ENCODE measurements around the gene TMF1.

DNA sequence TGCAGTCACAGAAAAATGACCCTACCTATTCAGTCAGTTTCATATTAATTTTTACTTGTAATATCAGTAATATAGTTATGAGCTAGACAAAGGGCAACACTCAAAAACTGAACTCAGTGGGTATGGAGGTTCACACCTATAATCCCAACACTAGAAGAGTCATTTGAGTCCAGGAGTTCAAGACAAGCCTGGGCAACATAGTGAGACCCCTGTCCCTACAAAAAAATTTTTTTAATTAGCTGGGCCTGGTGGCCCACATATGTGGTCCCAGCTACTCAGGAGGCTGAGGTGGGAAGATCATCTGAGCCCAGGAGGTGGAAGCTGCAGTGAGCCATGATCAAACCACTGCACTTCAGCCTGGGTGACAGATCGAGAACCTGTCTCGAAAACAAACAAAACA, 3.1 kb downstream of the TMF1 start:
- TF ChIP-seq, protein P1, sequence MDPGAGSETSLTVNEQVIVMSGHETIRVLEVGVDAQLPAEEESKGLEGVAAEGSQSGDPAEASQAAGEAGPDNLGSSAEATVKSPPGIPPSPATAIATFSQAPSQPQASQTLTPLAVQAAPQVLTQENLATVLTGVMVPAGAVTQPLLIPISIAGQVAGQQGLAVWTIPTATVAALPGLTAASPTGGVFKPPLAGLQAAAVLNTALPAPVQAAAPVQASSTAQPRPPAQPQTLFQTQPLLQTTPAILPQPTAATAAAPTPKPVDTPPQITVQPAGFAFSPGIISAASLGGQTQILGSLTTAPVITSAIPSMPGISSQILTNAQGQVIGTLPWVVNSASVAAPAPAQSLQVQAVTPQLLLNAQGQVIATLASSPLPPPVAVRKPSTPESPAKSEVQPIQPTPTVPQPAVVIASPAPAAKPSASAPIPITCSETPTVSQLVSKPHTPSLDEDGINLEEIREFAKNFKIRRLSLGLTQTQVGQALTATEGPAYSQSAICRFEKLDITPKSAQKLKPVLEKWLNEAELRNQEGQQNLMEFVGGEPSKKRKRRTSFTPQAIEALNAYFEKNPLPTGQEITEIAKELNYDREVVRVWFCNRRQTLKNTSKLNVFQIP (CRISPR knock-in tag; IDR thresholded peaks at IDR 0.05; ENCODE audit: borderline replicate concordance, low read depth): no peak
- TF ChIP-seq ZNF70 (CRISPR knock-in tag; IDR thresholded peaks at IDR 0.05) (no peak), ARNTL (CRISPR knock-in tag; IDR thresholded peaks at IDR 0.05; ENCODE audit: borderline replicate concordance, low read depth) (no peak), ESRRG (CRISPR knock-in tag; IDR thresholded peaks at IDR 0.05) (no peak), RARB (CRISPR knock-in tag; IDR thresholded peaks at IDR 0.05) (no peak), TOX (CRISPR knock-in tag; IDR thresholded peaks at IDR 0.05; ENCODE audit: borderline replicate concordance) (no peak), ZFP30 (CRISPR knock-in tag; IDR thresholded peaks at IDR 0.05) (no peak), SNAI2 (CRISPR knock-in tag; IDR thresholded peaks at IDR 0.05) (no peak), ISL1 (CRISPR knock-in tag; IDR thresholded peaks at IDR 0.05) (no peak), PPARA (CRISPR knock-in tag; IDR thresholded peaks at IDR 0.05; ENCODE audit: borderline replicate concordance) (no peak)
- TF ChIP-seq, protein P2, sequence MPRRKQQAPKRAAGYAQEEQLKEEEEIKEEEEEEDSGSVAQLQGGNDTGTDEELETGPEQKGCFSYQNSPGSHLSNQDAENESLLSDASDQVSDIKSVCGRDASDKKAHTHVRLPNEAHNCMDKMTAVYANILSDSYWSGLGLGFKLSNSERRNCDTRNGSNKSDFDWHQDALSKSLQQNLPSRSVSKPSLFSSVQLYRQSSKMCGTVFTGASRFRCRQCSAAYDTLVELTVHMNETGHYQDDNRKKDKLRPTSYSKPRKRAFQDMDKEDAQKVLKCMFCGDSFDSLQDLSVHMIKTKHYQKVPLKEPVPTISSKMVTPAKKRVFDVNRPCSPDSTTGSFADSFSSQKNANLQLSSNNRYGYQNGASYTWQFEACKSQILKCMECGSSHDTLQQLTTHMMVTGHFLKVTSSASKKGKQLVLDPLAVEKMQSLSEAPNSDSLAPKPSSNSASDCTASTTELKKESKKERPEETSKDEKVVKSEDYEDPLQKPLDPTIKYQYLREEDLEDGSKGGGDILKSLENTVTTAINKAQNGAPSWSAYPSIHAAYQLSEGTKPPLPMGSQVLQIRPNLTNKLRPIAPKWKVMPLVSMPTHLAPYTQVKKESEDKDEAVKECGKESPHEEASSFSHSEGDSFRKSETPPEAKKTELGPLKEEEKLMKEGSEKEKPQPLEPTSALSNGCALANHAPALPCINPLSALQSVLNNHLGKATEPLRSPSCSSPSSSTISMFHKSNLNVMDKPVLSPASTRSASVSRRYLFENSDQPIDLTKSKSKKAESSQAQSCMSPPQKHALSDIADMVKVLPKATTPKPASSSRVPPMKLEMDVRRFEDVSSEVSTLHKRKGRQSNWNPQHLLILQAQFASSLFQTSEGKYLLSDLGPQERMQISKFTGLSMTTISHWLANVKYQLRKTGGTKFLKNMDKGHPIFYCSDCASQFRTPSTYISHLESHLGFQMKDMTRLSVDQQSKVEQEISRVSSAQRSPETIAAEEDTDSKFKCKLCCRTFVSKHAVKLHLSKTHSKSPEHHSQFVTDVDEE (CRISPR knock-in tag; IDR thresholded peaks at IDR 0.05): no peak
- TF ChIP-seq, protein P3, sequence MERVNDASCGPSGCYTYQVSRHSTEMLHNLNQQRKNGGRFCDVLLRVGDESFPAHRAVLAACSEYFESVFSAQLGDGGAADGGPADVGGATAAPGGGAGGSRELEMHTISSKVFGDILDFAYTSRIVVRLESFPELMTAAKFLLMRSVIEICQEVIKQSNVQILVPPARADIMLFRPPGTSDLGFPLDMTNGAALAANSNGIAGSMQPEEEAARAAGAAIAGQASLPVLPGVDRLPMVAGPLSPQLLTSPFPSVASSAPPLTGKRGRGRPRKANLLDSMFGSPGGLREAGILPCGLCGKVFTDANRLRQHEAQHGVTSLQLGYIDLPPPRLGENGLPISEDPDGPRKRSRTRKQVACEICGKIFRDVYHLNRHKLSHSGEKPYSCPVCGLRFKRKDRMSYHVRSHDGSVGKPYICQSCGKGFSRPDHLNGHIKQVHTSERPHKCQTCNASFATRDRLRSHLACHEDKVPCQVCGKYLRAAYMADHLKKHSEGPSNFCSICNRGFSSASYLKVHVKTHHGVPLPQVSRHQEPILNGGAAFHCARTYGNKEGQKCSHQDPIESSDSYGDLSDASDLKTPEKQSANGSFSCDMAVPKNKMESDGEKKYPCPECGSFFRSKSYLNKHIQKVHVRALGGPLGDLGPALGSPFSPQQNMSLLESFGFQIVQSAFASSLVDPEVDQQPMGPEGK (CRISPR knock-in tag; IDR thresholded peaks at IDR 0.05; ENCODE audit: borderline replicate concordance): no peak
- TF ChIP-seq, protein P4, sequence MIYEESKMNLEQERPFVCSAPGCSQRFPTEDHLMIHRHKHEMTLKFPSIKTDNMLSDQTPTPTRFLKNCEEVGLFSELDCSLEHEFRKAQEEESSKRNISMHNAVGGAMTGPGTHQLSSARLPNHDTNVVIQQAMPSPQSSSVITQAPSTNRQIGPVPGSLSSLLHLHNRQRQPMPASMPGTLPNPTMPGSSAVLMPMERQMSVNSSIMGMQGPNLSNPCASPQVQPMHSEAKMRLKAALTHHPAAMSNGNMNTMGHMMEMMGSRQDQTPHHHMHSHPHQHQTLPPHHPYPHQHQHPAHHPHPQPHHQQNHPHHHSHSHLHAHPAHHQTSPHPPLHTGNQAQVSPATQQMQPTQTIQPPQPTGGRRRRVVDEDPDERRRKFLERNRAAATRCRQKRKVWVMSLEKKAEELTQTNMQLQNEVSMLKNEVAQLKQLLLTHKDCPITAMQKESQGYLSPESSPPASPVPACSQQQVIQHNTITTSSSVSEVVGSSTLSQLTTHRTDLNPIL (CRISPR knock-in tag; IDR thresholded peaks at IDR 0.05; ENCODE audit: low read depth): no peak
- TF ChIP-seq, protein P5, sequence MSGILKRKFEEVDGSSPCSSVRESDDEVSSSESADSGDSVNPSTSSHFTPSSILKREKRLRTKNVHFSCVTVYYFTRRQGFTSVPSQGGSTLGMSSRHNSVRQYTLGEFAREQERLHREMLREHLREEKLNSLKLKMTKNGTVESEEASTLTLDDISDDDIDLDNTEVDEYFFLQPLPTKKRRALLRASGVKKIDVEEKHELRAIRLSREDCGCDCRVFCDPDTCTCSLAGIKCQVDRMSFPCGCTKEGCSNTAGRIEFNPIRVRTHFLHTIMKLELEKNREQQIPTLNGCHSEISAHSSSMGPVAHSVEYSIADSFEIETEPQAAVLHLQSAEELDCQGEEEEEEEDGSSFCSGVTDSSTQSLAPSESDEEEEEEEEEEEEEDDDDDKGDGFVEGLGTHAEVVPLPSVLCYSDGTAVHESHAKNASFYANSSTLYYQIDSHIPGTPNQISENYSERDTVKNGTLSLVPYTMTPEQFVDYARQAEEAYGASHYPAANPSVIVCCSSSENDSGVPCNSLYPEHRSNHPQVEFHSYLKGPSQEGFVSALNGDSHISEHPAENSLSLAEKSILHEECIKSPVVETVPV (CRISPR knock-in tag; IDR thresholded peaks at IDR 0.05): no peak

All from SK-N-SH treated with all-trans-retinoic acid at 6 μM for 48 hours (cell line).